GM18505 (cell line): ENCODE measurements around the gene RNU5B-1.
"Not testable (repeated sequence)": the region's sequence is repeated elsewhere in the genome, so short reads cannot be mapped to it uniquely, and the experiment has no call there.

Experiments
- ATAC-seq: cut with Tn5 transposase; IDR thresholded peaks from one replicate; pipeline ENCODE4 v1.9.1; 2021; ENCODE audit not compliant: unreplicated experiment
- POLR2A ChIP-seq: IDR thresholded peaks from 4 replicates; pipeline ENCODE4 v1.6.1; 2011; ENCODE audit warnings: borderline replicate concordance; ENCODE audit not compliant: insufficient read depth, insufficient read length; ENCODE audit errors: extremely low read depth

Gene RNU5B-1

GRCh38 chr15:65349338-65349737 lies 44.9 kb downstream of the RNU5B-1 start:
- TF ChIP-seq POLR2A = no peak
- ATAC-seq = no peak

GRCh38 chr15:65351972-65352371 lies 47.5 kb downstream of the RNU5B-1 start:
- ATAC-seq = not testable (repeated sequence)
